Uterus (tissue), 4 donors: ENCODE measurements around the gene ALDH1A1. TPM values are rescaled to one million over a fixed set of nuclear protein-coding genes. Genes with fewer than 3 reads are reported as not detected.

Experiments used
- total RNA-seq, 4 donors: library from RNA; depleted of rRNA in 3 of 4; stranded (reverse); fragments of >200 nt in 3 of 4; gene quantifications; one replicate each; pipeline versions ENCODE4 v1.1.0 to v1.2.4, GENCODE V29; 2014 to 2023
- donor health status: DM: yes; HTN: yes; CAD: no.

ALDH1A1 gene
- total RNA-seq, 4 donors from 2014 or later: 87.9 to 287 (median 166) TPM

Other genes with a start within 250 kb of the ALDH1A1 start
- gene ANXA1, start 198.8 kb upstream of the ALDH1A1 start, total RNA-seq: 100 to 1,000 TPM; 101 to 281 (median 187) TPM